HCT116 (cell line): ENCODE measurements around the gene ABHD5.
"Not testable (repeated sequence)": the region's sequence is repeated elsewhere in the genome, so short reads cannot be mapped to it uniquely, and the experiment has no call there.

Source experiments
- CTCF ChIP-seq, 3 experiments: fragments of 200-600 bp in 1 of 3; sonication (generic) in 1 of 3; IDR thresholded peaks in 2 of 3; conservative IDR thresholded peaks in 1 of 3; 2 replicates each; pipeline ENCODE4 v1.5.1; 2012 to 2017; ENCODE audit warnings: low read depth in 2 of 3, low read length in 2 of 3, antibody characterized with exemption in 1 of 3, borderline replicate concordance in 1 of 3, control low read depth in 1 of 3, mild to moderate bottlenecking in 1 of 3, mixed read lengths in 1 of 3, mixed run types in 1 of 3, moderate library complexity in 1 of 3; ENCODE audit not compliant: insufficient read depth in 1 of 3
- EGR1 ChIP-seq: IDR thresholded peaks from 2 replicates; pipeline ENCODE4 v1.6.1; 2012; ENCODE audit warnings: low read depth
- EZH2 ChIP-seq: fragments of 200-600 bp; sonication (generic); IDR thresholded peaks from 2 replicates; pipeline ENCODE4 v1.6.1; 2017; ENCODE audit warnings: antibody characterized with exemption, mixed run types
- POLR2A ChIP-seq: IDR thresholded peaks from 2 replicates; pipeline ENCODE4 v1.7.0; 2011; ENCODE audit warnings: borderline replicate concordance; ENCODE audit not compliant: insufficient read depth, insufficient read length; ENCODE audit errors: extremely low read depth
- POLR2AphosphoS5 ChIP-seq: IDR thresholded peaks from 2 replicates; pipeline ENCODE4 v1.6.1; 2011; ENCODE audit warnings: mild to moderate bottlenecking, low read depth, low read length, moderate library complexity
- RAD21 ChIP-seq: IDR thresholded peaks from 2 replicates; pipeline ENCODE4 v1.6.1; 2012; ENCODE audit warnings: low read depth, mild to moderate bottlenecking
- YY1 ChIP-seq: IDR thresholded peaks from 2 replicates; pipeline ENCODE4 v1.6.1; 2011; ENCODE audit warnings: low read length, low read depth, moderate library complexity, mild to moderate bottlenecking; ENCODE audit not compliant: insufficient replicate concordance; ENCODE audit errors: extremely low read depth
- ZFX ChIP-seq: fragments of 450-650 bp; IDR thresholded peaks from 2 replicates; pipeline ENCODE4 v1.6.1; 2017
- TF ChIP-seq, protein P1 (sequence below): IDR thresholded peaks from 2 replicates; pipeline ENCODE4 v1.6.1; 2012

GRCh38 chr3:43680857-43681256 lies 9.9 kb upstream of the ABHD5 start:
- not testable (repeated sequence) for TF ChIP-seq POLR2A; CTCF (IDR thresholded peaks at IDR 0.05 in 2 of 3, conservative IDR thresholded peaks at IDR 0.05 in 1 of 3; ENCODE audit: borderline replicate concordance in 1 of 3, insufficient read depth in 1 of 3, low read depth in 2 of 3, low read length in 2 of 3); EZH2; ZFX; EGR1; POLR2AphosphoS5; RAD21; YY1
- TF ChIP-seq, protein P1, sequence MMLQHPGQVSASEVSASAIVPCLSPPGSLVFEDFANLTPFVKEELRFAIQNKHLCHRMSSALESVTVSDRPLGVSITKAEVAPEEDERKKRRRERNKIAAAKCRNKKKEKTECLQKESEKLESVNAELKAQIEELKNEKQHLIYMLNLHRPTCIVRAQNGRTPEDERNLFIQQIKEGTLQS: not testable (repeated sequence)
